ENCODE data around the gene ADARB2. TPM values are rescaled to one million over a fixed set of nuclear protein-coding genes. Genes with fewer than 3 reads are reported as not detected.

Gene ADARB2
- total and polyA plus RNA-seq, 10 of the 15 experiments (the other 5 are each of a cell fraction or from before 2014, with no cell fraction given), result 0.02 to 4.1 (median 0.76) TPM

GRCh38 chr10:1631282-1631681 is 106.0 kb downstream of the ADARB2 start:
- TF ChIP-seq CBX3 (IDR thresholded peaks at IDR 0.05; ENCODE audit: borderline replicate concordance, low read depth) (no peak), CBX5 (IDR thresholded peaks at IDR 0.05; ENCODE audit: low read depth) (no peak), SMC3 (IDR thresholded peaks at IDR 0.05; ENCODE audit: borderline replicate concordance, low read length) (no peak), POU2F2 (IDR thresholded peaks at IDR 0.05; ENCODE audit: borderline replicate concordance, low read depth, low read length) (no peak), SMARCA5 (IDR thresholded peaks at IDR 0.05) (no peak)
- TF ChIP-seq, protein P1, sequence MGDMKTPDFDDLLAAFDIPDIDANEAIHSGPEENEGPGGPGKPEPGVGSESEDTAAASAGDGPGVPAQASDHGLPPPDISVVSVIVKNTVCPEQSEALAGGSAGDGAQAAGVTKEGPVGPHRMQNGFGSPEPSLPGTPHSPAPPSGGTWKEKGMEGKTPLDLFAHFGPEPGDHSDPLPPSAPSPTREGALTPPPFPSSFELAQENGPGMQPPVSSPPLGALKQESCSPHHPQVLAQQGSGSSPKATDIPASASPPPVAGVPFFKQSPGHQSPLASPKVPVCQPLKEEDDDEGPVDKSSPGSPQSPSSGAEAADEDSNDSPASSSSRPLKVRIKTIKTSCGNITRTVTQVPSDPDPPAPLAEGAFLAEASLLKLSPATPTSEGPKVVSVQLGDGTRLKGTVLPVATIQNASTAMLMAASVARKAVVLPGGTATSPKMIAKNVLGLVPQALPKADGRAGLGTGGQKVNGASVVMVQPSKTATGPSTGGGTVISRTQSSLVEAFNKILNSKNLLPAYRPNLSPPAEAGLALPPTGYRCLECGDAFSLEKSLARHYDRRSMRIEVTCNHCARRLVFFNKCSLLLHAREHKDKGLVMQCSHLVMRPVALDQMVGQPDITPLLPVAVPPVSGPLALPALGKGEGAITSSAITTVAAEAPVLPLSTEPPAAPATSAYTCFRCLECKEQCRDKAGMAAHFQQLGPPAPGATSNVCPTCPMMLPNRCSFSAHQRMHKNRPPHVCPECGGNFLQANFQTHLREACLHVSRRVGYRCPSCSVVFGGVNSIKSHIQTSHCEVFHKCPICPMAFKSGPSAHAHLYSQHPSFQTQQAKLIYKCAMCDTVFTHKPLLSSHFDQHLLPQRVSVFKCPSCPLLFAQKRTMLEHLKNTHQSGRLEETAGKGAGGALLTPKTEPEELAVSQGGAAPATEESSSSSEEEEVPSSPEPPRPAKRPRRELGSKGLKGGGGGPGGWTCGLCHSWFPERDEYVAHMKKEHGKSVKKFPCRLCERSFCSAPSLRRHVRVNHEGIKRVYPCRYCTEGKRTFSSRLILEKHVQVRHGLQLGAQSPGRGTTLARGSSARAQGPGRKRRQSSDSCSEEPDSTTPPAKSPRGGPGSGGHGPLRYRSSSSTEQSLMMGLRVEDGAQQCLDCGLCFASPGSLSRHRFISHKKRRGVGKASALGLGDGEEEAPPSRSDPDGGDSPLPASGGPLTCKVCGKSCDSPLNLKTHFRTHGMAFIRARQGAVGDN (IDR thresholded peaks at IDR 0.05), result no peak
- no peak overlapping the region for H3K4me3 ChIP-seq
- no TSS peak for BruUV-seq (replicated peaks)
- no peak overlapping the region for H3K27ac ChIP-seq (ENCODE audit: control insufficient read depth, insufficient read depth)
- no peaks in the 10 kb centered on the region; a peak in 1 of 4 replicates for H3K27me3 ChIP-seq (replicated peaks in 1 of 2; ENCODE audit: control insufficient read depth in 2 of 2, insufficient read depth in 2 of 2, low read length in 1 of 2)
- in situ Hi-C loops (cut with MboI) (no loop called here), intact Hi-C loops (cut with micrococcal nuclease; ENCODE audit: unreplicated experiment) (no loop called here)
- 46% methylated on average over 13 of the region's 13 CpGs for WGBS (ENCODE audit: insufficient coverage, insufficient replicate concordance, low lambda C conversion rate, missing lambda C conversion rate)
- no peak overlapping the region for H3K9ac ChIP-seq (ENCODE audit: control insufficient read depth, insufficient read depth, low read length)
- ATAC-seq (no peak), DNase-seq (ENCODE audit: low read depth, low spot score) (no peak), FAIRE-seq (no peak)
- ChIA-PET SMC1A (ENCODE audit: uncharacterized antibody, unreplicated experiment) (no interaction called here), POLR2A (no interaction called here), CTCF (interaction anchor here (1.1 kb wide), 1 partner anchor 9 kb away, joined by 3 read pairs; no protein-coding TSS in a partner anchor), RAD21 (ENCODE audit: unreplicated experiment) (no interaction called here)
- H3K36me3 ChIP-seq (ENCODE audit: control insufficient read depth in 2 of 2, insufficient read depth in 2 of 2, low read length in 1 of 2), result no peaks in the 10 kb centered on the region
- H3K4me1 ChIP-seq (ENCODE audit: control insufficient read depth, insufficient read depth, low read length), result no peaks in the 10 kb centered on the region
- H3K4me2 ChIP-seq (ENCODE audit: control insufficient read depth, insufficient read depth), result no peak overlapping the region
- no peaks in the 10 kb centered on the region for H4K20me1 ChIP-seq (ENCODE audit: control insufficient read depth, insufficient read depth)
- H3K79me2 ChIP-seq (ENCODE audit: control insufficient read depth, insufficient read depth, low read length), result no peaks in the 10 kb centered on the region
- no peaks in the 10 kb centered on the region for H3K9me3 ChIP-seq (replicated peaks; ENCODE audit: control insufficient read depth, insufficient read depth, low read length)
- no peak overlapping the region for H2AFZ ChIP-seq (ENCODE audit: control insufficient read depth, low read depth, low read length)

Data from GM12878 (cell line).